GM12878 (cell line): ENCODE data around the gene SLC6A12.

Experiments
- ATF7 ChIP-seq: fragments of 450-650 bp; IDR thresholded peaks from 2 replicates; pipeline ENCODE4 v1.6.1; 2016; ENCODE audit warnings: low read depth, mild to moderate bottlenecking
- CEBPZ ChIP-seq: fragments of 150-350 bp; IDR thresholded peaks from 2 replicates; pipeline ENCODE4 v1.6.1; 2016; ENCODE audit warnings: low read depth, low read length
- EZH2 ChIP-seq: IDR thresholded peaks from 2 replicates; pipeline ENCODE4 v1.6.1; 2012; ENCODE audit warnings: low read depth, mild to moderate bottlenecking, control low read depth, inconsistent platforms, low read length, borderline replicate concordance; ENCODE audit not compliant: control insufficient read depth
- JUND ChIP-seq: IDR thresholded peaks from 2 replicates; pipeline ENCODE4 v1.6.1; 2012; ENCODE audit warnings: low read depth, mild to moderate bottlenecking, low read length, improper control_type of control experiment, moderate library complexity
- MXI1 ChIP-seq: fragments of 150-350 bp; IDR thresholded peaks from 2 replicates; pipeline ENCODE4 v1.6.1; 2011; ENCODE audit warnings: low read depth, mild to moderate bottlenecking, inconsistent platforms, low read length, improper control_type of control experiment
- POLR2A ChIP-seq: IDR thresholded peaks from 2 replicates; pipeline ENCODE4 v1.6.1; 2011; ENCODE audit warnings: low read depth, mild to moderate bottlenecking, low read length
- SIN3A ChIP-seq: IDR thresholded peaks from 2 replicates; pipeline ENCODE4 v1.6.1; 2012; ENCODE audit warnings: low read depth, low read length, improper control_type of control experiment
- SREBF2 ChIP-seq: IDR thresholded peaks from 2 replicates; pipeline ENCODE4 v1.6.1; 2012; ENCODE audit warnings: mild to moderate bottlenecking, low read length
- TAF1 ChIP-seq: IDR thresholded peaks from 2 replicates; pipeline ENCODE4 v1.6.1; 2011; ENCODE audit warnings: mild to moderate bottlenecking, low read depth, low read length, borderline replicate concordance
- USF2 ChIP-seq: IDR thresholded peaks from 2 replicates; pipeline ENCODE4 v1.6.1; 2011; ENCODE audit warnings: low read depth, low read length, improper control_type of control experiment, borderline replicate concordance
- WRNIP1 ChIP-seq: IDR thresholded peaks from 2 replicates; pipeline ENCODE4 v1.6.1; 2011; ENCODE audit warnings: low read depth, low read length, improper control_type of control experiment, borderline replicate concordance
- YY1 ChIP-seq: IDR thresholded peaks from 2 replicates; pipeline ENCODE4 v1.6.1; 2011; ENCODE audit warnings: low read depth, mild to moderate bottlenecking, low read length
- ZSCAN29 ChIP-seq: fragments of 450-650 bp; IDR thresholded peaks from 2 replicates; pipeline ENCODE4 v1.6.1; 2017; ENCODE audit warnings: mild to moderate bottlenecking, moderate library complexity
- TF ChIP-seq, protein P1 (sequence below), 3 experiments: IDR thresholded peaks in 2 of 3; conservative IDR thresholded peaks in 1 of 3; 2 replicates each; pipeline ENCODE4 v1.5.1; 2011; ENCODE audit warnings: low read depth in 3 of 3, low read length in 3 of 3, mild to moderate bottlenecking in 3 of 3, control low read depth in 2 of 3, moderate library complexity in 2 of 3, inconsistent platforms in 1 of 3, mixed read lengths in 1 of 3; ENCODE audit not compliant: control insufficient read depth in 2 of 3, insufficient read depth in 1 of 3; ENCODE audit errors: extremely low read depth in 1 of 3

DNA sequence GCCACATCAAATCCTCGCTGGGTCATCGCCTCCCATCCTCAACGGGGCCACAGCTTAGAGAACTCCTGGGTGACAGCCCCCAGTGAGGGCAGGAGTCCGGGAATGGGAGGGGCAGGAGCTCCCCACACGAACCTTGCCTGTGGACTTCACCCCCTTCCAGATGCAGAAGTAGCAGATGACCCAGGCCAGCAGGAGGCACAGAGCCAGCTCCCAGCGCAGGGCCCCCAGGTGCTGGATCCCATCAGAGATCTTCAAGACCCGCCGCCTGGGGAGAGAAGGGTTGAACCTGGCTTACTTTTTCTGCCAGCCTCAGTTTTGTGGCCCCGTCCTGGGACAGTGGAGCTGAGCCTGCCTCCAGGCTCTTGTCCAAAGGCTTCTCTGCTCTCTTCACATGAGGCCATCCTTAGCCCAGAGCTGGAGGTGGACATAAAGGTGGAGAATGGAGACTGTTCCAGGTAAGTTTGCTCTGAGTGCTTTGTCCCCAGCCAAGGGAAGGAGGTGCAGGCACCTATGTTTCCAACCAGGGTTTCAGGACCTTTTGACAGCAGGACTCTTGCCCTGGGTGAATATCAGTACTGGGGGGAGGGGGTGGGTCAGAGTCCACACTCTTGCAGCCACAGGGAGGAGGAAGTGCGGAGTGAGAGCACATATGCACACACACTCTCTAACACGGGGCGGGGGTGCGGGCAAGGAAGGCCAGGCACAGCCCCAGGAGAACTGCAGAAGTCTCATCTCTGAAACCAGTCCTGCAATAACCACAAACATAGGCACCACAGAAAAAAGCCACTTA is 23.3 kb upstream of the SLC6A12 start:
- no peak for TF ChIP-seq YY1
- no peak for TF ChIP-seq ATF7
- TF ChIP-seq, protein P1, sequence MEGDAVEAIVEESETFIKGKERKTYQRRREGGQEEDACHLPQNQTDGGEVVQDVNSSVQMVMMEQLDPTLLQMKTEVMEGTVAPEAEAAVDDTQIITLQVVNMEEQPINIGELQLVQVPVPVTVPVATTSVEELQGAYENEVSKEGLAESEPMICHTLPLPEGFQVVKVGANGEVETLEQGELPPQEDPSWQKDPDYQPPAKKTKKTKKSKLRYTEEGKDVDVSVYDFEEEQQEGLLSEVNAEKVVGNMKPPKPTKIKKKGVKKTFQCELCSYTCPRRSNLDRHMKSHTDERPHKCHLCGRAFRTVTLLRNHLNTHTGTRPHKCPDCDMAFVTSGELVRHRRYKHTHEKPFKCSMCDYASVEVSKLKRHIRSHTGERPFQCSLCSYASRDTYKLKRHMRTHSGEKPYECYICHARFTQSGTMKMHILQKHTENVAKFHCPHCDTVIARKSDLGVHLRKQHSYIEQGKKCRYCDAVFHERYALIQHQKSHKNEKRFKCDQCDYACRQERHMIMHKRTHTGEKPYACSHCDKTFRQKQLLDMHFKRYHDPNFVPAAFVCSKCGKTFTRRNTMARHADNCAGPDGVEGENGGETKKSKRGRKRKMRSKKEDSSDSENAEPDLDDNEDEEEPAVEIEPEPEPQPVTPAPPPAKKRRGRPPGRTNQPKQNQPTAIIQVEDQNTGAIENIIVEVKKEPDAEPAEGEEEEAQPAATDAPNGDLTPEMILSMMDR (IDR thresholded peaks at IDR 0.05 in 2 of 3, conservative IDR thresholded peaks at IDR 0.05 in 1 of 3; ENCODE audit: control insufficient read depth in 2 of 3, extremely low read depth in 1 of 3, insufficient read depth in 1 of 3, low read depth in 3 of 3, low read length in 3 of 3): no peak
- TF ChIP-seq USF2: no peak
- TF ChIP-seq POLR2A: no peak
- no peak for TF ChIP-seq TAF1
- no peak for TF ChIP-seq SIN3A
- TF ChIP-seq EZH2: no peak
- no peak for TF ChIP-seq ZSCAN29
- TF ChIP-seq WRNIP1: no peak
- no peak for TF ChIP-seq JUND
- no peak for TF ChIP-seq MXI1
- no peak for TF ChIP-seq SREBF2
- TF ChIP-seq CEBPZ: no peak
